Vagina (tissue), 2 donors: ENCODE data around the gene ADAM11.

Experiments
- POLR2AphosphoS5 ChIP-seq, 2 donors: sonication (generic); formaldehyde crosslinking; IDR thresholded peaks; one replicate each; pipeline ENCODE4 v1.9.0; 2017; ENCODE audit warnings: antibody characterized with exemption in 2 of 2, mild to moderate bottlenecking in 2 of 2, low read depth in 1 of 2; ENCODE audit not compliant: insufficient read depth in 1 of 2
- TF ChIP-seq, protein P1 (sequence below), 3 experiments: fragments of 450-650 bp in 2 of 3; fragments of 200-600 bp in 1 of 3; sonication (generic) in 1 of 3; IDR thresholded peaks; one replicate each; pipeline ENCODE4 v1.5.1; 2017 to 2019; ENCODE audit warnings: antibody characterized with exemption in 3 of 3, mild to moderate bottlenecking in 2 of 3, moderate library complexity in 2 of 3

DNA sequence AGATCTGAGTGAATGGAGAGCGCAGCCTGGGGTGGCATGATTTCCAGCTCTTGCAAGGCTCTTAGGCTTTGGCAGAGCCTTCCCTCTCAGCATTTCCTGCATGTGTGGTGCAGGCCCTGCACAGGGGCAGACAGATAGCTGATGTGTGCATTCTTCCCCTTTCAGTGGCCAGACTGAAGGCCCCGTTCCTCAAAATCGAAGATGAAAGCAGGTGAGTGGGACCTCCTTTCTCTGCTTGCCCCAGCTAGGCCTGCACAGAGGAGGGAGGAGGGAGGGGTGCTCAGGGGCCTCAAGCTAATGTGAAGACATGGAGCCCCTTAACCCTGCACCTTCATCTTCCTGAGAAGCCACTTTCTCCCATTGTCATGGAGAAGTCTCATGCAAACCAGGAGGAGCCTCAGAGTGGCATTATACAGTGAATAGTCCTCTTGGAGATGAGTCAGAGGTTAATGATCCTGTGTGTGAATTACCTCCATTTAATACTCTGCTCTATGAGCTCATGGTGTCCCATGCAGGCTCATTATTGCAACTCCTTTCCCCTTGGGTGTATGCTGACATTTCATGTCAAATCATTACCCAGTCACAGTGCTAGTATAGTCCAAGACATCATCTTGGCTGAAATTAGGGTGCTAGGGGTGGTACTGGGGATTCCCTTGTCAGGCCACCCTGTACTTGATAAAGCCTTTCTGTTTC, 20.4 kb upstream of the ADAM11 start:
- TF ChIP-seq POLR2AphosphoS5 (IDR thresholded peaks at IDR 0.05; ENCODE audit: insufficient read depth in 1 of 2, low read depth in 1 of 2) = no peak
- TF ChIP-seq, protein P1, sequence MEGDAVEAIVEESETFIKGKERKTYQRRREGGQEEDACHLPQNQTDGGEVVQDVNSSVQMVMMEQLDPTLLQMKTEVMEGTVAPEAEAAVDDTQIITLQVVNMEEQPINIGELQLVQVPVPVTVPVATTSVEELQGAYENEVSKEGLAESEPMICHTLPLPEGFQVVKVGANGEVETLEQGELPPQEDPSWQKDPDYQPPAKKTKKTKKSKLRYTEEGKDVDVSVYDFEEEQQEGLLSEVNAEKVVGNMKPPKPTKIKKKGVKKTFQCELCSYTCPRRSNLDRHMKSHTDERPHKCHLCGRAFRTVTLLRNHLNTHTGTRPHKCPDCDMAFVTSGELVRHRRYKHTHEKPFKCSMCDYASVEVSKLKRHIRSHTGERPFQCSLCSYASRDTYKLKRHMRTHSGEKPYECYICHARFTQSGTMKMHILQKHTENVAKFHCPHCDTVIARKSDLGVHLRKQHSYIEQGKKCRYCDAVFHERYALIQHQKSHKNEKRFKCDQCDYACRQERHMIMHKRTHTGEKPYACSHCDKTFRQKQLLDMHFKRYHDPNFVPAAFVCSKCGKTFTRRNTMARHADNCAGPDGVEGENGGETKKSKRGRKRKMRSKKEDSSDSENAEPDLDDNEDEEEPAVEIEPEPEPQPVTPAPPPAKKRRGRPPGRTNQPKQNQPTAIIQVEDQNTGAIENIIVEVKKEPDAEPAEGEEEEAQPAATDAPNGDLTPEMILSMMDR (IDR thresholded peaks at IDR 0.05) = no peak
